Tibial artery (tissue), 4 donors: Measurements from ENCODE around the gene MCAM.

Source experiments
- DNase-seq, 2 donors: peaks; one replicate each; pipeline ENCODE4 v3.0.0-alpha.2; 2019
- H3K27ac ChIP-seq, 2 donors: fragments of 200-600 bp; sonication (generic) in 1 of 2; 1 replicate in 1 of 2; 2 replicates in 1 of 2; pipeline ENCODE4 v1.5.1; 2018 to 2019; ENCODE audit warnings: mild to moderate bottlenecking in 1 of 2
- H3K27me3 ChIP-seq, 2 donors: fragments of 200-600 bp; sonication (generic) in 1 of 2; one replicate each; pipeline versions ENCODE4 v1.5.1 to v1.6.0; 2016 to 2019
- H3K36me3 ChIP-seq, 3 donors: fragments of 200-600 bp; sonication (generic) in 2 of 3; one replicate each; pipeline ENCODE4 v1.5.1; 2016 to 2019; ENCODE audit warnings: mild to moderate bottlenecking in 2 of 3
- H3K4me1 ChIP-seq, 4 donors: fragments of 200-600 bp; sonication (generic) in 2 of 4; 1 replicate in 3 of 4; 2 replicates in 1 of 4; pipeline ENCODE4 v1.5.1; 2016 to 2019
- H3K4me3 ChIP-seq, 2 donors: fragments of 200-600 bp; sonication (generic) in 1 of 2; 1 replicate in 1 of 2; 2 replicates in 1 of 2; pipeline ENCODE4 v1.5.1; 2018 to 2019; ENCODE audit warnings: mild to moderate bottlenecking in 2 of 2
- H3K9me3 ChIP-seq, 3 donors: fragments of 200-600 bp; sonication (generic) in 1 of 3; one replicate each; pipeline ENCODE4 v1.5.1; 2016 to 2019
- CTCF ChIP-seq, 2 experiments: fragments of 200-600 bp in 1 of 2; fragments of 450-650 bp in 1 of 2; IDR thresholded peaks; one replicate each; pipeline ENCODE4 v1.5.1; 2017 to 2019; ENCODE audit warnings: antibody characterized with exemption in 2 of 2, mild to moderate bottlenecking in 1 of 2, moderate library complexity in 1 of 2
- intact Hi-C: fragments of 100-400 bp; cut with DNase I; formaldehyde crosslinking; loops from one replicate; pipeline ENCODE4 v1.15.0; 2023; ENCODE audit warnings: low total_unique reads

MCAM gene

GRCh38 chr11:119277660-119278059 lies 39.3 kb downstream of the MCAM start:
- Histone ChIP-seq H3K4me3 (no peak overlapping the region), H3K9me3 (no peaks in the 10 kb centered on the region), H3K27me3 (no peaks in the 10 kb centered on the region), H3K36me3 (peaks cover 49 to 71% (median 56%) of the 10 kb centered on the region in 3 donors), H3K27ac (no peak overlapping the region), H3K4me1 (no peaks in the 10 kb centered on the region)
- intact Hi-C loops, result no loop called here
- TF ChIP-seq CTCF (IDR thresholded peaks at IDR 0.05), result no peak
- DNase-seq, result no peak

- Histone ChIP-seq H3K27me3 (no peaks in the 10 kb centered on the region), H3K27ac (no peak overlapping the region), H3K36me3 (peaks cover 43 to 63% (median 53%) of the 10 kb centered on the region in 3 donors), H3K4me1 (no peaks in the 10 kb centered on the region), H3K4me3 (no peak overlapping the region), H3K9me3 (no peaks in the 10 kb centered on the region)
- no peak for DNase-seq
- intact Hi-C loops, result no loop called here
- no peak for TF ChIP-seq CTCF (IDR thresholded peaks at IDR 0.05)
Observed at GRCh38 chr11:119273721-119274120, 43.2 kb downstream of the MCAM start.

- Histone ChIP-seq H3K27me3 (no peaks in the 10 kb centered on the region), H3K36me3 (peaks cover 4 to 9% (median 5%) of the 10 kb centered on the region in 3 donors), H3K4me3 (no peak overlapping the region), H3K27ac (peak overlapping the region in 1 of 2 donors; percentile 9), H3K4me1 (peaks cover 0 to 27% (median 10%) of the 10 kb centered on the region in 4 donors), H3K9me3 (no peaks in the 10 kb centered on the region)
- intact Hi-C loops, result no loop called here
- no peak for TF ChIP-seq CTCF (IDR thresholded peaks at IDR 0.05)
- no peak for DNase-seq
Observed at GRCh38 chr11:119267645-119268044, 49.3 kb downstream of the MCAM start.

GRCh38 chr11:119266517-119267255 lies 50.2 kb downstream of the MCAM start:
- Histone ChIP-seq H3K36me3 (no peaks in the 10 kb centered on the region), H3K4me1 (peaks cover 0 to 34% (median 13%) of the 10 kb centered on the region in 4 donors), H3K4me3 (no peak overlapping the region), H3K9me3 (no peaks in the 10 kb centered on the region), H3K27ac (no peak overlapping the region), H3K27me3 (no peaks in the 10 kb centered on the region)
- TF ChIP-seq CTCF (IDR thresholded peaks at IDR 0.05), result no peak
- no peak for DNase-seq
- intact Hi-C loops, result no loop called here

GRCh38 chr11:119266063-119266462 lies 50.9 kb downstream of the MCAM start:
- no peaks in the 10 kb centered on the region for H3K36me3 ChIP-seq
- no peak overlapping the region for H3K4me3 ChIP-seq
- no peak overlapping the region for H3K27ac ChIP-seq
- no peak for TF ChIP-seq CTCF (IDR thresholded peaks at IDR 0.05)
- H3K9me3 ChIP-seq, result no peaks in the 10 kb centered on the region
- H3K4me1 ChIP-seq, result peaks cover 0 to 34% (median 13%) of the 10 kb centered on the region in 4 donors
- DNase-seq, result no peak
- H3K27me3 ChIP-seq, result no peaks in the 10 kb centered on the region
- intact Hi-C loops, result no loop called here
